H1 (cell line): ENCODE data around the gene SOX6. TPM values are rescaled to one million over a fixed set of nuclear protein-coding genes. Genes with fewer than 3 reads are reported as not detected.

Experiments used
- CTCF ChIA-PET: fragments of 300-600 bp; sonication (Branson Sonifier 250); formaldehyde crosslinking; loops from one replicate; lab custom pipeline; 2021; ENCODE audit not compliant: partially characterized antibody; lab: Charles Lee
- POLR2A ChIA-PET: fragments of 300-600 bp; sonication (Branson Sonifier 250); formaldehyde crosslinking; loops from one replicate; lab custom pipeline; 2021; ENCODE audit warnings: inconsistent platforms; ENCODE audit not compliant: partially characterized antibody; lab: Charles Lee
- DNase-seq, 2 experiments: peaks; one replicate each; pipeline versions ENCODE4 v3.0.0 to v3.0.0-alpha.2; 2010 to 2022; ENCODE audit warnings: low spot score in 2 of 2, low read depth in 1 of 2, mixed read lengths in 1 of 2
- FAIRE-seq: peaks from 2 replicates; lab custom pipeline; 2011; peaks lifted over from hg19 to GRCh38; lab: Jason Lieb, UNC
- H2AFZ ChIP-seq: 2 replicates; pipeline ENCODE4 v1.8.1; 2012; ENCODE audit warnings: low read length, inconsistent platforms
- H2AK5ac ChIP-seq: 2 replicates; pipeline ENCODE4 v1.6.1; 2013; ENCODE audit warnings: low read depth, low read length
- H2BK120ac ChIP-seq: replicated peaks from 2 replicates; pipeline ENCODE3; 2013; ENCODE audit warnings: low read depth, low read length, inconsistent platforms
- H2BK12ac ChIP-seq: 2 replicates; pipeline ENCODE4 v1.6.1; 2013; ENCODE audit warnings: low read depth, low read length
- H2BK15ac ChIP-seq: 2 replicates; pipeline ENCODE4 v1.6.1; 2013; ENCODE audit warnings: low read length
- H2BK20ac ChIP-seq: 2 replicates; pipeline ENCODE4 v1.6.1; 2013; ENCODE audit warnings: low read length
- H2BK5ac ChIP-seq: 2 replicates; pipeline ENCODE4 v1.6.1; 2013; ENCODE audit warnings: low read depth, low read length
- H3K14ac ChIP-seq: 2 replicates; pipeline ENCODE4 v1.6.1; 2013; ENCODE audit warnings: inconsistent platforms; ENCODE audit not compliant: insufficient read length
- H3K18ac ChIP-seq: 2 replicates; pipeline ENCODE4 v1.6.1; 2013; ENCODE audit warnings: low read length; ENCODE audit errors: extremely low read depth
- H3K23ac ChIP-seq: 2 replicates; pipeline ENCODE4 v1.6.1; 2013; ENCODE audit warnings: inconsistent platforms; ENCODE audit not compliant: insufficient read length
- H3K23me2 ChIP-seq: 2 replicates; pipeline ENCODE4 v1.6.1; 2013; ENCODE audit warnings: low read depth, low read length
- H3K27ac ChIP-seq: 2 replicates; pipeline ENCODE4 v1.6.1; 2011; ENCODE audit warnings: low read depth, low read length, inconsistent platforms
- H3K27me3 ChIP-seq, 4 experiments: replicated peaks in 1 of 4; 1 replicate in 1 of 4; 2 replicates in 3 of 4; pipeline versions ENCODE4 v1.6.1 to v1.8.1; 2011 to 2013; ENCODE audit warnings: low read length in 3 of 4, mild to moderate bottlenecking in 3 of 4, inconsistent platforms in 2 of 4, mixed read lengths in 2 of 4, moderate library complexity in 1 of 4; ENCODE audit not compliant: control insufficient read depth in 3 of 4, insufficient read depth in 3 of 4; ENCODE audit errors: extremely low read depth in 1 of 4
- H3K36me3 ChIP-seq, 4 experiments: 2 replicates each; pipeline versions ENCODE4 v1.6.1 to v1.8.1; 2011 to 2013; ENCODE audit warnings: mild to moderate bottlenecking in 4 of 4, low read length in 3 of 4, moderate library complexity in 2 of 4, control low read depth in 1 of 4, inconsistent platforms in 1 of 4; ENCODE audit not compliant: insufficient read depth in 4 of 4, control insufficient read depth in 2 of 4
- H3K4ac ChIP-seq: replicated peaks from 2 replicates; pipeline ENCODE3; 2013; ENCODE audit warnings: low read length, low read depth, mixed read lengths, inconsistent platforms; ENCODE audit not compliant: insufficient read length
- H3K4me1 ChIP-seq, 4 experiments: replicated peaks in 1 of 4; 1 replicate in 1 of 4; 2 replicates in 3 of 4; pipeline versions ENCODE4 v1.6.1 to v1.8.1; 2011 to 2013; ENCODE audit warnings: low read length in 3 of 4, inconsistent platforms in 2 of 4, mixed read lengths in 1 of 4; ENCODE audit not compliant: insufficient read depth in 4 of 4, control insufficient read depth in 3 of 4
- H3K4me2 ChIP-seq, 2 experiments: 2 replicates each; pipeline versions ENCODE4 v1.6.1 to v1.8.1; 2011 to 2013; ENCODE audit warnings: low read depth in 2 of 2, low read length in 2 of 2, control low read depth in 1 of 2, inconsistent platforms in 1 of 2, mild to moderate bottlenecking in 1 of 2; ENCODE audit not compliant: insufficient read depth in 1 of 2
- H3K4me3 ChIP-seq, 4 experiments: fragments of 200-600, 300-600 bp in 1 of 4; sonication (generic), shearing (Covaris generic), sonication (Bioruptor Twin) in 1 of 4; 2 replicates each; pipeline versions ENCODE4 v1.5.1 to v1.8.1; 2011 to 2016; ENCODE audit warnings: low read length in 4 of 4, low read depth in 3 of 4, control low read depth in 2 of 4, inconsistent platforms in 2 of 4, mild to moderate bottlenecking in 2 of 4, mixed read lengths in 1 of 4, moderate library complexity in 1 of 4; ENCODE audit not compliant: insufficient read depth in 2 of 4; ENCODE audit errors: extremely low read depth in 1 of 4
- H3K56ac ChIP-seq: replicated peaks from 2 replicates; pipeline ENCODE3; 2013; ENCODE audit warnings: low read depth, mild to moderate bottlenecking, mixed read lengths, low read length, inconsistent platforms; ENCODE audit not compliant: insufficient read length
- H3K79me1 ChIP-seq: 2 replicates; pipeline ENCODE4 v1.6.1; 2013; ENCODE audit warnings: low read depth, low read length, control low read depth
- H3K79me2 ChIP-seq, 2 experiments: 2 replicates each; pipeline versions ENCODE4 v1.6.1 to v1.8.1; 2012 to 2013; ENCODE audit warnings: low read length in 2 of 2, mild to moderate bottlenecking in 2 of 2, inconsistent platforms in 1 of 2; ENCODE audit not compliant: insufficient read depth in 2 of 2, control insufficient read depth in 1 of 2
- H3K9ac ChIP-seq, 4 experiments: replicated peaks in 1 of 4; 1 replicate in 1 of 4; 2 replicates in 3 of 4; pipeline versions ENCODE4 v1.6.1 to v1.8.1; 2011 to 2013; ENCODE audit warnings: low read depth in 3 of 4, low read length in 3 of 4, control low read depth in 2 of 4, mild to moderate bottlenecking in 2 of 4, moderate library complexity in 2 of 4, inconsistent platforms in 1 of 4; ENCODE audit errors: extremely low read depth in 1 of 4
- H3K9me3 ChIP-seq, 2 experiments: 2 replicates each; pipeline versions ENCODE4 v1.6.1 to v1.8.1; 2012 to 2013; ENCODE audit warnings: mild to moderate bottlenecking in 2 of 2, moderate library complexity in 2 of 2, control low read depth in 1 of 2, inconsistent platforms in 1 of 2, low read depth in 1 of 2, low read length in 1 of 2, mixed read lengths in 1 of 2; ENCODE audit not compliant: insufficient read depth in 2 of 2
- H4K20me1 ChIP-seq, 2 experiments: replicated peaks in 1 of 2; 2 replicates each; pipeline versions ENCODE3 to v1.8.1; 2011 to 2013; ENCODE audit warnings: inconsistent platforms in 2 of 2, low read length in 2 of 2, mild to moderate bottlenecking in 1 of 2; ENCODE audit not compliant: insufficient read depth in 2 of 2, control insufficient read depth in 1 of 2
- H4K5ac ChIP-seq: 2 replicates; pipeline ENCODE4 v1.6.1; 2013; ENCODE audit warnings: low read length, low read depth, mixed read lengths, inconsistent platforms; ENCODE audit not compliant: insufficient read length
- H4K8ac ChIP-seq: 2 replicates; pipeline ENCODE4 v1.8.0; 2013; ENCODE audit warnings: mild to moderate bottlenecking, moderate library complexity, low read length, inconsistent platforms; ENCODE audit not compliant: insufficient read depth; ENCODE audit errors: extremely low read depth
- H4K91ac ChIP-seq: replicated peaks from 2 replicates; pipeline ENCODE3; 2013; ENCODE audit warnings: low read length, mixed read lengths, inconsistent platforms; ENCODE audit not compliant: insufficient read length
- CBX8 ChIP-seq: fragments of 300-800, 300-1000 bp; sonication (generic); IDR thresholded peaks from 2 replicates; pipeline ENCODE4 v1.7.1; 2016; ENCODE audit warnings: low read depth, low read length, borderline replicate concordance
- CHD2 ChIP-seq: IDR thresholded peaks from 2 replicates; pipeline ENCODE4 v1.6.1; 2012; ENCODE audit warnings: low read length, improper control_type of control experiment
- EP300 ChIP-seq, 2 experiments: IDR thresholded peaks; 1 replicate in 1 of 2; 2 replicates in 1 of 2; pipeline ENCODE4 v1.6.1; 2011 to 2012; ENCODE audit warnings: low read depth in 2 of 2, low read length in 2 of 2, mild to moderate bottlenecking in 2 of 2, borderline replicate concordance in 1 of 2, inconsistent platforms in 1 of 2, moderate library complexity in 1 of 2
- FOSL1 ChIP-seq: IDR thresholded peaks from 2 replicates; pipeline ENCODE4 v1.6.1; 2011; ENCODE audit warnings: mild to moderate bottlenecking, low read depth, low read length, moderate library complexity; ENCODE audit not compliant: insufficient read depth
- KDM4A ChIP-seq: IDR thresholded peaks from one replicate; pipeline ENCODE4 v1.7.1; 2012; ENCODE audit warnings: low read depth, mild to moderate bottlenecking, moderate library complexity, low read length, inconsistent platforms; ENCODE audit not compliant: severe bottlenecking
- MAFK ChIP-seq: IDR thresholded peaks from 2 replicates; pipeline ENCODE4 v1.6.1; 2012; ENCODE audit warnings: low read depth, mild to moderate bottlenecking, improper control_type of control experiment, low read length
- SIN3A ChIP-seq, 2 experiments: IDR thresholded peaks in 1 of 2; conservative IDR thresholded peaks in 1 of 2; 2 replicates each; pipeline ENCODE4 v1.6.1; 2011 to 2012; ENCODE audit warnings: low read length in 2 of 2, improper control_type of control experiment in 1 of 2, low read depth in 1 of 2, mild to moderate bottlenecking in 1 of 2
- SUZ12 ChIP-seq: fragments of 200-600 bp; sonication (generic); IDR thresholded peaks from 2 replicates; pipeline ENCODE4 v1.6.1; 2012; ENCODE audit warnings: mild to moderate bottlenecking, inconsistent platforms, low read length, moderate library complexity, mixed read lengths
- TAF1 ChIP-seq: IDR thresholded peaks from 2 replicates; pipeline ENCODE4 v1.6.1; 2011; ENCODE audit warnings: mild to moderate bottlenecking, low read depth, low read length
- TAF7 ChIP-seq: optimal IDR thresholded peaks from 2 replicates; pipeline ENCODE3; 2011; ENCODE audit warnings: low read depth, mild to moderate bottlenecking, inconsistent platforms, low read length, moderate library complexity, borderline replicate concordance
- TCF12 ChIP-seq: IDR thresholded peaks from 2 replicates; pipeline ENCODE4 v1.6.1; 2011; ENCODE audit warnings: low read depth, mild to moderate bottlenecking, low read length
- YY1 ChIP-seq: IDR thresholded peaks from 2 replicates; pipeline ENCODE4 v1.6.1; 2011; ENCODE audit warnings: low read depth, mild to moderate bottlenecking, low read length
- WGBS, 2 experiments: shearing (Covaris generic) in 1 of 2; methylation state at CpG; one replicate each; pipeline versions ENCODE4 v1.1.6 to v1.1.7; 2013 to 2015; ENCODE audit warnings: low lambda C conversion rate in 2 of 2, mixed read lengths in 2 of 2, inconsistent platforms in 1 of 2, low coverage in 1 of 2, missing lambda C conversion rate in 1 of 2; ENCODE audit not compliant: insufficient replicate concordance in 2 of 2, insufficient coverage in 1 of 2, insufficient read length in 1 of 2; ENCODE audit errors: extremely low coverage in 1 of 2, missing lambda C conversion rate in 1 of 2; 5-methylcytosine and 5-hydroxymethylcytosine counted together
- polyA plus RNA-seq, 7 experiments: library from polyadenylated mRNA; depleted of rRNA in 3 of 7; stranded (reverse) in 5 of 7; unstranded in 2 of 7; fragments of >200 nt in 5 of 7; fragments of 200-250 nt in 2 of 7; gene quantifications; 1 replicate in 5 of 7; 2 replicates in 1 of 7; 4 replicates in 1 of 7; pipeline versions ENCODE4 v1.2.1 to v1.2.3, GENCODE V29; 2011 to 2013; ENCODE audit warnings: missing spikeins in 2 of 7, mixed read lengths in 2 of 7
- total RNA-seq: library from RNA; stranded (reverse); fragmentation: NEBNext Ultra II Directional; extraction: Animal tissue kit (Norgen Biotek cat#: 25700); gene quantifications from 2 replicates; pipeline ENCODE4 v1.2.1, GENCODE V29; 2021
- TF ChIP-seq, protein P1 (sequence below): IDR thresholded peaks from 2 replicates; pipeline ENCODE4 v1.6.1; 2012; ENCODE audit warnings: inconsistent platforms
- TF ChIP-seq, protein P2 (sequence below): IDR thresholded peaks from 2 replicates; pipeline ENCODE4 v1.6.1; 2012; ENCODE audit warnings: inconsistent platforms

SOX6 gene
- total and polyA plus RNA-seq, 2 of the 8 experiments (the other 6 are each of a cell fraction or from before 2014, with no cell fraction given): 0.09 TPM; not detected in 1

DNA sequence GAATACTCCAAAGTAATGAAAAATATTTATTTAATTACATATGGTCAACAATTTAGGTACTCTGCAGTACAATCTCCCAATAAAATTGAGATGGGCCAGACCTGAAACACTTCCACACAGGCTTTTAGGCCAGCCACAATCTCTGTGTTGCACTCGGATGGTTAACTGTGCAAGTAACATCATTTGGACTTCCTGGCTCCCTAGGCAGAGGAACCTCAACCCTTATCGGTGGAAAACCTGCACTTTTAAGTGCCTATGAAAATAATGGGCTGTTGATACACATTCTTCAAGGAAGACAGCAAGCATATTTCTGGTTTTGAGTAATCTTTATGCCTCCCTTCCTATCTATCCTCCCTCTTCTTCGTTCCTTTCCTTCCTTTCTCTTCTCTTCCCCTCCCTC is 343.1 kb downstream of the SOX6 start:
- H2BK120ac ChIP-seq: no peak overlapping the region
- H3K56ac ChIP-seq: no peak overlapping the region
- no peak overlapping the region for H2BK12ac ChIP-seq
- H3K23ac ChIP-seq: no peak overlapping the region
- peaks cover 0 to 1% (median 0%) of the 10 kb centered on the region in 4 experiments; a peak in 1 of 7 replicates for H3K27me3 ChIP-seq
- H3K18ac ChIP-seq: no peak overlapping the region
- ChIA-PET CTCF (no interaction called here), POLR2A (no interaction called here)
- DNase-seq (no peak), FAIRE-seq (no peak)
- no peak overlapping the region for H3K14ac ChIP-seq
- no peaks in the 10 kb centered on the region for H3K9me3 ChIP-seq
- no peak overlapping the region for H4K91ac ChIP-seq
- no peak overlapping the region for H3K4me3 ChIP-seq
- H2BK15ac ChIP-seq: no peak overlapping the region
- H3K79me2 ChIP-seq: no peaks in the 10 kb centered on the region
- WGBS, 2 experiments: 90 to 100% methylated on average over 1 to 2 of the region's 3 CpGs
- peaks cover 0 to 2% (median 0%) of the 10 kb centered on the region in 4 experiments; a peak in 1 of 7 replicates for H3K4me1 ChIP-seq
- H4K20me1 ChIP-seq: no peaks in the 10 kb centered on the region
- H3K23me2 ChIP-seq: no peaks in the 10 kb centered on the region; the same call in 1 of the 2 replicates
- H3K4ac ChIP-seq: no peak overlapping the region
- no peak overlapping the region for H4K8ac ChIP-seq
- no peaks in the 10 kb centered on the region for H3K79me1 ChIP-seq
- no peak overlapping the region for H2AFZ ChIP-seq
- H3K27ac ChIP-seq: no peak overlapping the region
- H2AK5ac ChIP-seq: no peak overlapping the region
- H3K36me3 ChIP-seq: no peaks in the 10 kb centered on the region
- no peak overlapping the region for H2BK20ac ChIP-seq
- no peak overlapping the region for H2BK5ac ChIP-seq
- no peak overlapping the region for H4K5ac ChIP-seq
- no peak overlapping the region for H3K9ac ChIP-seq
- H3K4me2 ChIP-seq: no peak overlapping the region
- TF ChIP-seq TAF7 (no peak), YY1 (no peak), SUZ12 (no peak), EP300 (IDR thresholded peaks at IDR 0.05; ENCODE audit: borderline replicate concordance in 1 of 2, low read depth in 2 of 2, low read length in 2 of 2) (no peak), SIN3A (conservative IDR thresholded peaks at IDR 0.05 in 1 of 2, IDR thresholded peaks at IDR 0.05 in 1 of 2; ENCODE audit: low read depth in 1 of 2, low read length in 2 of 2) (no peak), MAFK (no peak), CHD2 (no peak), TAF1 (no peak), CBX8 (no peak), TCF12 (no peak), FOSL1 (no peak), KDM4A (no peak)
- TF ChIP-seq, protein P1, sequence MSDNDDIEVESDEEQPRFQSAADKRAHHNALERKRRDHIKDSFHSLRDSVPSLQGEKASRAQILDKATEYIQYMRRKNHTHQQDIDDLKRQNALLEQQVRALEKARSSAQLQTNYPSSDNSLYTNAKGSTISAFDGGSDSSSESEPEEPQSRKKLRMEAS: no peak
- TF ChIP-seq, protein P2, sequence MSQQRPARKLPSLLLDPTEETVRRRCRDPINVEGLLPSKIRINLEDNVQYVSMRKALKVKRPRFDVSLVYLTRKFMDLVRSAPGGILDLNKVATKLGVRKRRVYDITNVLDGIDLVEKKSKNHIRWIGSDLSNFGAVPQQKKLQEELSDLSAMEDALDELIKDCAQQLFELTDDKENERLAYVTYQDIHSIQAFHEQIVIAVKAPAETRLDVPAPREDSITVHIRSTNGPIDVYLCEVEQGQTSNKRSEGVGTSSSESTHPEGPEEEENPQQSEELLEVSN: no peak
